ENCODE measurements around the gene AREL1. TPM values are rescaled to one million over a fixed set of nuclear protein-coding genes. Genes with fewer than 3 reads are reported as not detected.

AREL1 gene
- total and polyA plus RNA-seq, 8 donors = 26.0 to 42.6 (median 28.3) TPM

GRCh38 chr14:74613211-74613914 lies 99.5 kb downstream of the AREL1 start:
- intact Hi-C loops (cut with DNase I) = loop anchor here in 1 of 2 donors (10.0 kb wide), 2 partner anchors 109 to 191 kb away; no protein-coding TSS in a partner anchor
- Histone ChIP-seq H3K27me3 (peaks cover 12 to 35% of the 10 kb centered on the region in 2 donors), H3K4me3 (no peak overlapping the region), H3K4me1 (peaks cover 10 to 65% of the 10 kb centered on the region in 2 donors), H3K9me3 (no peaks in the 10 kb centered on the region), H3K27ac (no peak overlapping the region), H3K36me3 (no peaks in the 10 kb centered on the region)
- TF ChIP-seq, protein P1, sequence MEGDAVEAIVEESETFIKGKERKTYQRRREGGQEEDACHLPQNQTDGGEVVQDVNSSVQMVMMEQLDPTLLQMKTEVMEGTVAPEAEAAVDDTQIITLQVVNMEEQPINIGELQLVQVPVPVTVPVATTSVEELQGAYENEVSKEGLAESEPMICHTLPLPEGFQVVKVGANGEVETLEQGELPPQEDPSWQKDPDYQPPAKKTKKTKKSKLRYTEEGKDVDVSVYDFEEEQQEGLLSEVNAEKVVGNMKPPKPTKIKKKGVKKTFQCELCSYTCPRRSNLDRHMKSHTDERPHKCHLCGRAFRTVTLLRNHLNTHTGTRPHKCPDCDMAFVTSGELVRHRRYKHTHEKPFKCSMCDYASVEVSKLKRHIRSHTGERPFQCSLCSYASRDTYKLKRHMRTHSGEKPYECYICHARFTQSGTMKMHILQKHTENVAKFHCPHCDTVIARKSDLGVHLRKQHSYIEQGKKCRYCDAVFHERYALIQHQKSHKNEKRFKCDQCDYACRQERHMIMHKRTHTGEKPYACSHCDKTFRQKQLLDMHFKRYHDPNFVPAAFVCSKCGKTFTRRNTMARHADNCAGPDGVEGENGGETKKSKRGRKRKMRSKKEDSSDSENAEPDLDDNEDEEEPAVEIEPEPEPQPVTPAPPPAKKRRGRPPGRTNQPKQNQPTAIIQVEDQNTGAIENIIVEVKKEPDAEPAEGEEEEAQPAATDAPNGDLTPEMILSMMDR (IDR thresholded peaks at IDR 0.05) = no peak
- DNase-seq = no peak
- no peak for ATAC-seq

GRCh38 chr14:74612350-74613021 lies 100.4 kb downstream of the AREL1 start:
- intact Hi-C loops (cut with DNase I) = loop anchor here in 1 of 2 donors (10.0 kb wide), 2 partner anchors 108 to 192 kb away; no protein-coding TSS in a partner anchor
- H3K27me3 ChIP-seq = peaks cover 12 to 35% of the 10 kb centered on the region in 2 donors
- H3K9me3 ChIP-seq = no peaks in the 10 kb centered on the region
- peak; percentile 75 to 96 (median 80) for DNase-seq
- no peaks in the 10 kb centered on the region for H3K36me3 ChIP-seq
- H3K27ac ChIP-seq = peak overlapping the region in 1 of 2 donors; percentile 54
- TF ChIP-seq, protein P1 (IDR thresholded peaks at IDR 0.05) = peak; percentile 71 to 74
- H3K4me1 ChIP-seq = peaks cover 5 to 56% of the 10 kb centered on the region in 2 donors
- ATAC-seq = peak; percentile 89
- H3K4me3 ChIP-seq = peak overlapping the region; percentile 49 to 69

- TF ChIP-seq, protein P1 (IDR thresholded peaks at IDR 0.05) = no peak
- H3K27ac ChIP-seq = peak within 1 kb of the TSS; percentile 9 to 54
- DNase-seq (peak in 1 of 4 donors; percentile 84), ATAC-seq (peak; percentile 30)
- peaks cover 5 to 50% of the 10 kb centered on the region in 2 donors for H3K4me1 ChIP-seq
- intact Hi-C loops (cut with DNase I) = loop anchor here in 1 of 2 donors (10.0 kb wide), 2 partner anchors 107 to 193 kb away; no protein-coding TSS in a partner anchor
- no peaks in the 10 kb centered on the region for H3K9me3 ChIP-seq
- no peaks in the 10 kb centered on the region for H3K36me3 ChIP-seq
- H3K27me3 ChIP-seq = peaks cover 12 to 34% of the 10 kb centered on the region in 2 donors
- peak within 1 kb of the TSS; percentile 49 to 69 for H3K4me3 ChIP-seq
Observed at GRCh38 chr14:74611650-74612349, 101.1 kb downstream of the AREL1 start, which contains the start of gene LTBP2. TSS of gene LTBP2 (minus strand) at chr14:74612237. CDS start at chr14:74611944, 293 bp downstream.

Other genes starting within 250 kb of the AREL1 start
- 1,000 to 10,000 TPM in 1 of 2 donors, 100 to 1,000 TPM in 1; 967 to 1,413 TPM for gene NPC2, start 219.8 kb downstream of the AREL1 start, total RNA-seq
- 1,000 to 10,000 TPM in 3 of 6 donors, 100 to 1,000 TPM in 3; 776 to 1,143 (median 968) TPM for gene NPC2, start 219.8 kb downstream of the AREL1 start, polyA plus RNA-seq (ENCODE audit: insufficient read length in 6 of 6)
- gene ISCA2, start 219.3 kb downstream of the AREL1 start, total RNA-seq = 10 to 100 TPM; 22.7 to 27.7 TPM
- gene ISCA2, start 219.3 kb downstream of the AREL1 start, polyA plus RNA-seq (ENCODE audit: insufficient read length in 6 of 6) = 10 to 100 TPM; 29.4 to 35.2 (median 32.2) TPM
- 100 to 1,000 TPM in 1 of 2 donors, 10 to 100 TPM in 1; 69.2 to 154 TPM for gene LTBP2, start 100.8 kb downstream of the AREL1 start, total RNA-seq
- 10 to 100 TPM; 14.0 to 25.7 (median 16.1) TPM for gene LTBP2, start 100.8 kb downstream of the AREL1 start, polyA plus RNA-seq (ENCODE audit: insufficient read length in 6 of 6)
- gene FCF1, start 64 bp upstream of the AREL1 start, total RNA-seq = 10 to 100 TPM; 48.9 to 50.3 TPM
- 10 to 100 TPM; 66.5 to 75.9 (median 71.3) TPM for gene FCF1, start 64 bp upstream of the AREL1 start, polyA plus RNA-seq (ENCODE audit: insufficient read length in 6 of 6)
- 10 to 100 TPM; 49.5 to 50.0 TPM for gene YLPM1, start 50.2 kb upstream of the AREL1 start, total RNA-seq
- 100 to 1,000 TPM; 101 to 117 (median 110) TPM for gene YLPM1, start 50.2 kb upstream of the AREL1 start, polyA plus RNA-seq (ENCODE audit: insufficient read length in 6 of 6)
- under 1 TPM in 1 of 2 donors, not detected in 1; 0.08 TPM for gene PROX2, start 163.1 kb upstream of the AREL1 start, total RNA-seq
- gene PROX2, start 163.1 kb upstream of the AREL1 start, polyA plus RNA-seq (ENCODE audit: insufficient read length in 6 of 6) = 1 to 10 TPM; 2.0 to 3.8 (median 3.1) TPM
- 10 to 100 TPM; 88.3 to 98.6 TPM for gene DLST, start 168.8 kb upstream of the AREL1 start, total RNA-seq
- 100 to 1,000 TPM in 2 of 6 donors, 10 to 100 TPM in 4; 90.4 to 104 (median 96.3) TPM for gene DLST, start 168.8 kb upstream of the AREL1 start, polyA plus RNA-seq (ENCODE audit: insufficient read length in 6 of 6)
- 1 to 10 TPM; 5.6 to 6.7 TPM for gene RPS6KL1, start 210.2 kb upstream of the AREL1 start, total RNA-seq
- gene RPS6KL1, start 210.2 kb upstream of the AREL1 start, polyA plus RNA-seq (ENCODE audit: insufficient read length in 6 of 6) = 1 to 10 TPM in 4 of 6 donors, under 1 TPM in 2; 0.62 to 1.8 (median 1.1) TPM
- 1 to 10 TPM; 3.4 to 4.6 TPM for gene PGF, start 242.5 kb upstream of the AREL1 start, total RNA-seq
- 10 to 100 TPM; 12.3 to 18.6 (median 14.0) TPM for gene PGF, start 242.5 kb upstream of the AREL1 start, polyA plus RNA-seq (ENCODE audit: insufficient read length in 6 of 6)

Measured in left lung (tissue), 10 donors.